GM19468 (cell line): ENCODE measurements around the gene MXRA5.
"Not testable (repeated sequence)": the region's sequence is repeated elsewhere in the genome, so short reads cannot be mapped to it uniquely, and the experiment has no call there.

ENCODE experiments used
- ATAC-seq: cut with Tn5 transposase; IDR thresholded peaks from one replicate; pipeline ENCODE4 v1.9.1; 2021; ENCODE audit warnings: mild to moderate bottlenecking, moderate library complexity, moderate number of reproducible peaks; ENCODE audit not compliant: unreplicated experiment; ENCODE audit errors: extremely low read depth

Gene MXRA5

GRCh38 chrX:3346501-3347259, at the start of gene MXRA5:
TSS of gene MXRA5 (minus strand) at chrX:3346652. CDS start at chrX:3343833, 2,819 bp downstream.
- no peak for ATAC-seq

DNA sequence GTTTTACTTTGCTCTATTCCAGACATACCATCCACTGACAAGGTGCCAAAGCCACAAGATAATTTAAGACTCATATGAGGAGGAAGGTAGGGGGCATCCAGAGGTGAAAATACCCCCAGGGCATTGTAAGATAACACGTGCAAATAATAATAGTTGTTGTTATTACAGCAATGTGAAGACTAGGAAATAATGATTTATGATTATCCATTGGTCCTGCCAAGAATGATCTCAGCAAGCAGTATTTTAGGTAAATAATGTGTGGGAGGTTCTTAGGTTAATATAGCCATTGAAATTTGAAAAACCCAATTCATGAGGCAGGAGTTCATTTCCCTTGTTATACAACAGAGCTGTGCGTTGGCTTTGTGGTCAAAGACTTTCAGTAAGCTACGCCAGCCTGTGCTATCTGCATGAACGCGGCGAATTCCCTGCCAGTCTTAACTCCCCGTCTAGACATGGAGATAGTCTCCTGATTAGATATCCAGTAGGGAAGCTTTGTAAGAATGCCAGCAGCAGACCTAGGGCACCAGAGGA, 47.2 kb upstream of the MXRA5 start:
- ATAC-seq, result no peak

GRCh38 chrX:3393178-3393577, 46.7 kb upstream of the MXRA5 start:
- ATAC-seq, result no peak

- no peak for ATAC-seq
Measured at GRCh38 chrX:3388457-3388856, 42.0 kb upstream of the MXRA5 start.

DNA sequence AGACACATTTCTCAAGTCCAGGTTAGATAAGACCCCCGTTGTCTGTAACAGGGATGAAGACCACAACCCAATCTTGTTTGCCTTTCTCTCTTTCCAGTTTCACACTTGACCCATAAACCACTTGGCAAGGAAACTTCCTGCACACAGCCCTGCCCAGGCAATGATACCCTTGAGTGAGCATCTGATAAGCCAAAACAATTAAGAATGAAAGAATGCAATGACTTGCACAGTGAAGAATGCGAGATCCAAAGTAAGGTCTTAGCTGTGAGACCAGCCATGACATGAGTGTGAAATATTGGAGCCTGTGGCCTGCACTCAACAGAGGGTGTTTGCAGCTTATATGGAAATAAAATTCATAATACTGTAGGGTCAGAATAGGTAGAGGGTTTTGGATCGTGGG, 37.9 kb upstream of the MXRA5 start:
- ATAC-seq, result no peak

- ATAC-seq, result no peak
Measured at GRCh38 chrX:3380603-3381002, 34.2 kb upstream of the MXRA5 start.

DNA sequence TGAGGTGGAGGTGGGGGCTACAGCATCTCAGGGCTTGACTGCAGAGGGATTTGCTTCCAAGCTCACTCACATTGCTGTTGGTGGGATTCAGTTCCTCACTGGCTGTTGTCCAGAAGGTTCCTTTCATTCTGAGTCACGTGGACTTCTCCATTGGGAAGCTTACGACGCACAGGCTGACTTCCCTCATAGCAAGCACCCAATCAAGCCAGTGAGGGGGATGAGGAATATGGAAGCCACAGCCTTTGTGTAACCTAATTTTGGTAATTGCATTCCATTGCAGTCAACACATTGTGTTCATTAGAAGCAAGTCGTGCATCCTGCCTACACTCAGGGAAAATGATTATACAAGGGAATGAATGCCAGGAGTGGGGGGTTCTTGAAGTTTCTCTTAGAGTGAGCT, 32.7 kb upstream of the MXRA5 start:
- no peak for ATAC-seq

GRCh38 chrX:3378156-3378555, 31.7 kb upstream of the MXRA5 start:
- no peak for ATAC-seq

- no peak for ATAC-seq
Measured at GRCh38 chrX:3377560-3377959, 31.1 kb upstream of the MXRA5 start.

GRCh38 chrX:3375878-3376508, 29.5 kb upstream of the MXRA5 start:
- not testable (repeated sequence) for ATAC-seq

- no peak for ATAC-seq
Measured at GRCh38 chrX:3374108-3374800, 27.8 kb upstream of the MXRA5 start.

- no peak for ATAC-seq
Measured at GRCh38 chrX:3371163-3371562, 24.7 kb upstream of the MXRA5 start.

- no peak for ATAC-seq
Measured at GRCh38 chrX:3370656-3371055, 24.2 kb upstream of the MXRA5 start.

GRCh38 chrX:3362956-3363355, 16.5 kb upstream of the MXRA5 start:
- ATAC-seq, result no peak

- no peak for ATAC-seq
Measured at GRCh38 chrX:3360881-3361280, 14.4 kb upstream of the MXRA5 start.

DNA sequence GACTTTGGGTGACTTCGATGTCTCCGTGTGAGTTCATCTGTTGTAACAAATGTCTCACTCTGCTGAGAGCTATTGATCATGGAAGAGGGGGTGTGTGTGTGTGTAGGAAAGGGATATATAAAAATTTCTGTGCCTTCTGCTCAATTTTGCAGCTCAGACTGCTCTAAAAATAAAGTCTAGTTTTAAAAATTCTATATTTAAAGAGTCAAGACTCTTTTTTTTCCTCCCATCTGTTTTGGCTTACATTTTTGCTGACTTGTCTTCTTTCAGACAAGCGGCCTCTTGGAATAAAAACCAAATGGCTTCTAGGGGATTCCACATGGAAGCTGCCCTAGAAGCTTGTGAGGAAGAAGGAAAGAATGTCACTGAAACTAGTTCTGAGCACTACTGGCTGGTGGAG, 6.3 kb upstream of the MXRA5 start:
- not testable (repeated sequence) for ATAC-seq

DNA sequence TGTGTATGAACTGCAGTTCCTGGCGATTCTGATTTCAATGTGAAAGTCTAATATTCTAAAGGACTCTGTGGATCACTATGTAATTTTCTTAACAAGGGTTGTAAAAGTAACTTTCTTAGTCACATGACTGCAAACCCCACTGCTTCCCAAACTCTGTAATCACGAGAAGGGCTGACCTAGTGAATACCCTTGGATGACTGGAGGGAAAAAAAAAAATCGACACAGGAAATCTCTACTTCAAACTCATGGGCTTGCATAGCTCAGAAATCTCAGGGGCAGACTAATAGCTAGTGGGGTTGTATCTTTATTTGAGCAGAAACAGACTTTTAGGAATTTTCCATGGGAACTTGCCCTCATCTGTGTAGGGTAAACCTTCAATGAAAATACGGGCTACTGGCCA, 4.8 kb upstream of the MXRA5 start:
- ATAC-seq, result no peak

DNA sequence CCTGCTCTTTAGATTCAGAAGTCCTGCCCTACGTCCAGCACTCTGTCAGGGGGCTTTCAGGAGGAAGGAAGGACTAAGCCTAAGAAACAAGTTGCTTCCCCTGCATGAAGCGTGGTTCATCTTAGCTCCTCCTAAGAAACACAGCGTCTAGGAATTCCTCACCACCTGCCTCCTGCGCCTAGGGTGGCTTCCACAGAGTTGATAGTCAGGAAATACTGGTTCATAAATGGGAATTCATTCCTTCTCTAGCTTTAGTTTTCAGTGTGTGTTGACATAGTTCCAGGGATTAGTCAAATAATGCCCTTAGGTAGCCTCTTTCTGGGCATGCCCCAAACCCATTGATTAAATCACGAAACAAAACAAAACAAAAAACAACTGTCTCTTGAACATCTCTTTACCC, 1.7 kb upstream of the MXRA5 start:
- ATAC-seq, result no peak

DNA sequence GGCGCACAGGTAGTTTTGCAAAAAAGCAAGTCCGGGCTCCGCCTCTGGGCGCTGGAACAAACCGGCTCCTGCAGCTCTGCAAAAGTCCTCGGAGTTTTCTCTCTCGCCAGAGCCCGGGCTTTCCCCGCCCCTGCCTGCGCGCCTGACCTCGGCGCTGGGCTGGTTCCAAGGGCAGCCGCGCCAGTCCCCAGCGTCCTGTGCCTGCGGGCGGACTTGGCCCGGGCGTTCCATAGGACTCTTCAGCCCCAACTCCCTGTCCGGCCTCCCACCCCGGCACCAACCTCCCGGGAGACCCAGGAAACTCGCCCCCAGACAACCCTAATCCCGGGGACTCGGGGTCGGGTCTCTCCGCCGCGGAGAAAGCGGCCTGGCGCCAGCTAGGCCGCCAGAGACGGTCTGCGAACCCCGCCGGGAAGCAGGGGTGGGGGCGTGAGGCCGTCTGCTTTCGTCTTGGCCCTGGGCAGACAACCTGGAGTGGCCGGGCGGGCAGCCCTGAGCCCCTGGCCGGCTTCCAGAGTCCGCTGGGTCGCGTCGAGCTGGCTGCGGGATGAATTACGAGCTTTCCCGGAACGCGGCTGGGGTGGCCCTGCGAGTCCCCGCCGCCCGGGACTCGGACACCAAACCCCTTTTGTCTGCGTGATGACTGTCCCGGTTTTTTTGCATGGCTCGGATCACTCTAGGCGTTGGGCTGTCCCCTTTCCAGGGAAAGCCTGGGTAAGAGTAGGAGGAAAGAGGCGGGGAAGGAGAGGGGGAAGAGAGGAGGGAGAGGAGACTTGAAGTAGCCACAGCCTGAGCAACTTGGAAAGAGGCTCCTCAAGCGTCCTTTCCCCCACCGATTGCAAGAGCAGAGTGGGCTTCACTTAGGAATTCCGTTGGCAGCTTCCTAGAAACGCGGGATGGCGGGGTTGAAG, 916 bp downstream of the MXRA5 start:
- no peak for ATAC-seq

- ATAC-seq, result not testable (repeated sequence)
Measured at GRCh38 chrX:3343569-3343968, 2.9 kb downstream of the MXRA5 start.
